NCI-H1417 (cell line): ENCODE measurements around the gene LSM7.
"Not testable (repeated sequence)": the region's sequence is repeated elsewhere in the genome, so short reads cannot be mapped to it uniquely, and the experiment has no call there.

Source experiments
- DNase-seq, 3 experiments: peaks; one replicate each; lab custom pipeline; 2025; lab: John Stamatoyannopoulos, UW

Gene LSM7

GRCh38 chr19:2302319-2303210 lies 25.8 kb downstream of the LSM7 start:
- DNase-seq = peak in 2 of 3 experiments; percentile 57 to 72

DNA sequence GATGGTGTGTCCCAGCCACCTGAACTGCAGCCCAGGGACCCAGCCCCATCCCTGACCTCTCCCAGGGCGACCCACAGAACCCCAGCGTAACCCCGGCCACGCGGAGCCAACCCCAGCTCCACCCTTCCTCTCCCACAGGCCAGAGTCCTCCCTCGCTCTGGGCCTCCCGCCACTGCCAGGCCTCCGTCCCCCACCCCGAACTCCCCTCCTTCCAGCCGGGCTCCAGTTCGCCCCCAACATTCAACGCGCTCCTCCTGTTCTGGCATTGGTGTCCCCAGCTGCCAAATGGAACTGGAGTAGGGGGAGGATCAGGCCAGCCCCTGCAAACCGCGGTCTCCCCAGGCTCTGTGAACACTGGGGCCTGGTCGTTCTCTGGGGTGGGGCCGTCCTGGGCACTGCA lies 27.9 kb downstream of the LSM7 start:
- DNase-seq = no peak

- no peak for DNase-seq
Observed at GRCh38 chr19:2296141-2296540, 32.2 kb downstream of the LSM7 start.

DNA sequence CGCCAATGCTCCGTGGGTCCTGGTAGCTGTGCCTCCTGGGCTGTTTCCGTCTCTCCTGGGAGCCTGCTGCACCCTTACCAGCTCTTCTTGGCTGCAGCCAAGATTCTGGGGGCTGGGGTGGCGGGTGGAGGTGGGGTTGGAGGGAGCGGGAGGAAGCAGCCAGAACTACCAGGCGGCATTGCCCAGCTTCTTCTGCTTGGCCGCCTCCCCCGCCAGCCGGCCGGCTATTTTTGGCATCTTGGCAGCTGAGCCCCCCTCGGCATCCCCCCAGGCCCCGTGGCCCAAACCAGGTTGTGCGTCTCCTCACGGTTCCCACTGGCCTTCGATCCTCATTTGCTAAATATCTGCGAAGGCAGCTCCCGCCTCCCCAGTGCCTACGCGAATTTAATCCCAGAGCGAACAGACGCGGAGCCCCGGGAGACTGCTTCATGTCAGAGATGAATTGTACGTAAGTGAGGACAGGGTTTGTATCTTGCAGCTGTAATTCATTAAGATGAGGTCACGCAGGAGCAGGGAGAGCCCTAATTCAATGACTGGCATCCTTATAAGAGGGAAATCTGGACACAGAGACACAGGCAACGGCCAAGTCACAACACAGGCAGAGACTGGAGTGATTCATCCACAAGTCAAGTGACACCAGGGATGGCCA lies 33.6 kb downstream of the LSM7 start:
- DNase-seq = peak in 1 of 3 experiments; percentile 16

GRCh38 chr19:2291185-2291751 lies 37.1 kb downstream of the LSM7 start:
- DNase-seq = peak; percentile 37 to 95 (median 94)

GRCh38 chr19:2290441-2291184 lies 37.8 kb downstream of the LSM7 start:
- peak; percentile 31 to 87 (median 69) for DNase-seq

DNA sequence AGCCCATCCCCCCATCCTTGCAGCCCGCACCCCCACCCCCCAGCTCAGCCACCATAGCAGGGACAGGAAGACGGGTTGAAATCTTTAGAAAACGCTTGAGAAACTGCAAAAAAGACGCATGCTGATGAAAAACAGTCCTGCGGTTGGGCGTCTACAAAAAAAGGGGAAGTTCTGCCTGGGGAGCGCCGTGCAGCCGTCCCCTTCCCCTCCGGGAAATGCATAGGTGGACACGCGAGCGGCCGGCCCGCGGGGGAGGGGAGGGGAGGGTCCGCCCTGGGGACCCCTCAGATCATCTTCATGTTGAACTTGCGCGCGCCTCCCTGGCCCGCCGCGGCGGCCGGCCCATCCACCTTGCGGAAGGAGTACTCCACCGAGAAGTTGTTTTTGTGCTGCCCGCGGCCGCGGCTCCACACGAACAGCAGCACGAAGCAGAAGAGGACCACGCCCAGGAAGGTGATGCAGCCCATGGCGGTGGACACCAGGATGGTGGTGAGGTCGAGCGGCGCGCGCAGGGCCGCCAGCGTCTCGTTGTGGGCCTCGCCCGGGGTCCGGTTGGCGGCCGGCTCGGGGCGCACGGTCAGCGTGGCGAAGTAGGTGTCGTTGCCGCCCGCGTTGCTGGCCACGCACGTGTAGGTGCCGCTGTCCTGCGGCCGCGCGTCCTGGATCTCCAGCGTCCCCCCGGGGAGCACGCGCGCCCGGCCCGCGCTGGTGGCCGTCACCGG lies 38.5 kb downstream of the LSM7 start:
- DNase-seq = peak in 2 of 3 experiments; percentile 63

DNA sequence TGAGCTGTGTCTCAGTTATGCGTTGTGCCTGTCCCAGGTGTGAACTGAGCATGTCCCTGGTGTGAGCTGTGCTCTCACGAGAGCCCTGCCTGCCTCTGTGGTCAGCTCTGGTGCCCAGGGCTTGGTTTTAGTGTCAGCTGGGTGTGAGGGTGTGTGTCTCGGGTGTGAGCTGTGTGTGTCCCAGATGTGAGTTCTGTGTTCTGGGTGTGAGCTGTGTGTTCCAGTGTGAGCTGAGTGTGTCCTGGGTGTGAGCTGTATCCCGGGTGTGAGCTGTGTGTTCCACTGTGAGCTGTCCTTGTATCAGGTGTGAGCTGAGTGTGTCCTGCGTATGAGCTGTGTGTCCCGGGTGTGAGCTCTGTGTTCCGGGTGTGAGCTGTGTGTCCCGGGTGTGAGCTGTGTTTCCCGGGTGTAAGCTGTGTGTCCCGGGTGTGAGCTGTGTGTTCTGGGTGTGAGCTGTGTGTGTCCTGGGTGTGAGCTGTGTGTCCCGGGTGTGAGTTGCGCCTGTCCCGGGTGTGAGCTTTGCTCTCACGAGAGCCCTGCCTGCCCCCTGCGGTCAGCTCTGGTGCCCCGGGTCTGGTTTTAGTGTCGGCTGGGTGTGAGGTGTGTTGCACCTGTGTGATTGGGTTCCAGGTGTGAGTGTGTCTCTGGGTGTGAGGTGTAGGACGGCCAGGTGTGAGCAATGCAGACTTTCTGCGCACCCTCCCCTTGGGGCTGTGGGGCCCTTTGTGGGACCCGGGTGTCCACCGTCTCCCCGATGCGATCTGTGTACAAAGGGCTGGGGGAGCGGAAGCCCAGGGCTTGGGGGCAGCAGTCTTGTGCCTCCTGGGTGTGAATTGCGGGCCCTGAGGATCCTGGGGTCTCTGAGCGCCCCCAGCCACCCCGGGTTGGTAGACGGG lies 39.3 kb downstream of the LSM7 start:
- no peak for DNase-seq

GRCh38 chr19:2288338-2288817 lies 40.0 kb downstream of the LSM7 start:
- no peak for DNase-seq

- DNase-seq = no peak
Observed at GRCh38 chr19:2287585-2288337, 40.6 kb downstream of the LSM7 start.

DNA sequence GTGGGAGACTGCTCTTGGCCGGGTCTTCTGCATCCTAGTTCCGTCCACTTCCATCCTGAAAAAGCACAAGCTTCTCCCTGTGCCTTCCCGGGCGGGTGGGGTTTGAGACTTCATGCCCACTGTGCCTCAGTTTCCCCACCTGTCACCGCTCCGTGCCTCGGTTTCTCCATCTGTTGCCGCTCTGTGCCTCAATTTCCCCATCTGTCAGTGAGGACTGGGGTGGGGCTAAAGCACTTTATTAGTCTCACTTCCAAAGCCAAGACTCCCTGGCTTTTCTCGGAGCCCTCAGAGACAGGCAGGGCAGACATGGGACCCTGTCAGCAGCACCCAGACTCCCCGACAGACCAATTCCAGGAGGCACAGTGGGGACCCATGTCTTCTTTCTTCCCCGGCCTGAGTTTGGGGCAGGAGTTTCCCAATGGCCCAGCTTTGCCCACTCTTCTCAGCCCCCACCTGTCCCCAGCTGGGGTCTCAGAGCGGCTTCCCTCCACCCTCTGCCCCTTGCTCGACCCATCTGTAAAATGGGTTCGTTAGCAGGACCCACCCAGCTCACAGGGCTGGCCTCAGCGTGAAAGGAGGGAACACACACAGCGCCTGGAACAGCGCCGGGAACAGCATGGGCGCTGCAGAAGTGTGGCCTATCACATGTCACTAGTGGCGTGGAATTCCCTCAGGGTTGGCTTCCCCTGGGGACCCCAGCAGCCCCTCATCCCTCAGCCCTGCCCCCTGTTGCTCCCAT lies 41.8 kb downstream of the LSM7 start:
- DNase-seq = no peak

DNA sequence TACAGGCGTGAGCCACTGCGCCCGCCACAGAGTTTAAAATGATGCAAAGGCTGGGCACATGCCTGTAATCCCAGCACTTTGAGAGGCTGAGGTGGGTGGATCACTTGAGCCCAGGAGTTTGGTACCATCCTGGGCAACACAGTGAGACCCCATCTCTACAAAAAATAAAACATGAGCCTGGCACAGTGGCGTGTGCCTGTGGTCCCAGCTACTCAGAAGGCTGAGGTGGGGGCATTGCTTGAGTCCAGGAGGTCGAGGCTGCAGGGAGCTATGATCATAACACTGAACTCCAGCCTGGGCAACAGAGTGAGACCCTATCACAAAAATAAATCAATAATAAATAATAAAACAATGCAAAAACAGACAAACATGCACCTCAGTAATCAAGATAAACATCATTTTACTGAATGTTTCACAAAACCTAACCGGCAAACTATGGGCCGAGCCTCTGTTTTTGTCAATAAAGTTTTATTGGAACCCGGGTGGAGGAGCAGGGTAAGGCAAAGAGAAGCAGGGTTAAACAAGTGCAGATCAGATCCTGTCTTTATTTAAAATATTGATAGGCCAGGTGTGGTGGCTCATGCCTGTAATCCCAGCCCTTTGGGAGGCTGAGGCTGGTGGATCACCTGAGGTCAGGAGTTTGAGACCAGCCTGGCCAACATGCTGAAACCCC lies 44.4 kb downstream of the LSM7 start:
- DNase-seq = no peak

GRCh38 chr19:2282862-2283237 lies 45.5 kb downstream of the LSM7 start:
- DNase-seq = no peak

GRCh38 chr19:2282062-2282861 lies 46.1 kb downstream of the LSM7 start, which contains the start of gene PEAK3:
Gene PEAK3 (minus strand): TSS chr19:2282175. CDS start chr19:2280931, 1,244 bp downstream.
- no peak for DNase-seq

GRCh38 chr19:2281265-2282061 lies 46.9 kb downstream of the LSM7 start:
- DNase-seq = not testable (repeated sequence)

DNA sequence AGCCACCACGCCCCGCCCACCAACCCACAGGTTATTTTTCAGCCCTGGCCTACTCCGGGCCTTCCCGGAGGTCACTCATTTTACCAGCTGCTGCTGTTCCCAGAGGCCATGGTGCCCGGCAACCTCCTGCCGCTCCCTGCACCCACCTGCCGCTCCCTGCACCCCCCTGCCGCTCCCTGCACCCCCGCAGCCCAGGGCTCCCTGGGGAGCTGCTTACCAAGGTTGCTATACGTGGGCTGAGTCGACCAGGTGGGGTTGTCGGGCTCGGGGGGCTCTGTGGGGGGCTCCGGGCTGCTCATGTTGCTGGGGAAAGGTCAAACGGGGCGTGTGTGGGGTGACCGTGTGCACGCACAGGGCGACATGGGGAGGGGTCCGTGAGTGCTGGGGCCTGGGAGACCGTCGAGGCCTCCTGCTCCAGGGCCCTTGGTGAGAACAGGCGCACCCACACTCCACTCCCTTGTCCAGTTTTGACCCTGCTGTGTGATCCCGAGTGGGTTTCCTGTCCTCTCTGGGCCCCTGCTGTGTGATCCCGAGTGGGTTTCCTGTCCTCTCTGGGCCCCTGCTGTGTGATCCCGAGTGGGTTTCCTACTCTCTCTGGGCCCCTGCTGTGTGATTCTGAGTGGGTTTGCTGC lies 47.6 kb downstream of the LSM7 start:
- DNase-seq = no peak
